Measurements from ENCODE around the gene ZIC4. TPM values are rescaled to one million over a fixed set of nuclear protein-coding genes. Genes with fewer than 3 reads are reported as not detected.

Gene ZIC4
- total RNA-seq, 1 donor from 2014 or later = 0.75 TPM

GRCh38 chr3:147405231-147406027 is 914 bp downstream of the ZIC4 start:
- no peak for DNase-seq (ENCODE audit: low read depth)

- DNase-seq (ENCODE audit: low read depth) = no peak
Measured at GRCh38 chr3:147404800-147405230, 1.5 kb downstream of the ZIC4 start.

DNA sequence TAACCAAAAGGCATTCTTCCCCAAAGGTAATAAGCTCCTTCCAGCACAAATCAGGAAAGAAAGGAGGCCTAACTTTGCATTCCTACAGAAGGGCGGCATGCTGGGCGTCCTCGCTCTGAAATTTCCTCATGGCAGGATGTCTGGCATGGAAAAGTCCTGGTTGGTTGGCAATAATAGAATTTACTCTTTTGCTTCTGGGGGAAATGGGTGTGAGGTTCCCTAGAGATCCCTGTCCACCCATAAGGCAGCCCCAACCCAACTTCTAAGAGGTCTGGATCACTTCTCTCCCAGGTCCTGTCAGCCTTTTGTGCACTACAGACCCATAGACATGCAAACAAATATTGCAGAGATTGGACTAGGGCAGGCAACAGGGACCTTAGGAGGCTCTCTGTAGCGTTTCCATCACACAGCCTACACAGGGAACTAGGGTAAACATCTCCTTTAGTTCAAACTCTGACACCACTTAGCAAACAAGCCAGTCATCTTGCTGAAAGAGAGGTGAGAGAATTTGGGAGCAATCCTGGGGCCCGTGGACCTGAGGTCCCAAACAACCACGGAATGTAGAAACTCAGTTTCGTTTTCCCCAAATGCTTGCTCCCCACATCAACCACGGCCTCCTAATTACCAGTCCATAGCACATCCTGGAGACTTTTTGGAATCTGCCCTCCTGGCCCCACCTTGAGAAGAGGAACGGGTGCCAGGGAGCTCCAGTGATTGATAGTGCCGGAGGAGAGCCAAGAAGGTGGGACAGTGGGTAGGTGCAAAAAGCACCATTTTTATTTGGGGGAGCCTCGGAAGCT is 2.1 kb downstream of the ZIC4 start:
- DNase-seq (ENCODE audit: low read depth) = no peak

DNA sequence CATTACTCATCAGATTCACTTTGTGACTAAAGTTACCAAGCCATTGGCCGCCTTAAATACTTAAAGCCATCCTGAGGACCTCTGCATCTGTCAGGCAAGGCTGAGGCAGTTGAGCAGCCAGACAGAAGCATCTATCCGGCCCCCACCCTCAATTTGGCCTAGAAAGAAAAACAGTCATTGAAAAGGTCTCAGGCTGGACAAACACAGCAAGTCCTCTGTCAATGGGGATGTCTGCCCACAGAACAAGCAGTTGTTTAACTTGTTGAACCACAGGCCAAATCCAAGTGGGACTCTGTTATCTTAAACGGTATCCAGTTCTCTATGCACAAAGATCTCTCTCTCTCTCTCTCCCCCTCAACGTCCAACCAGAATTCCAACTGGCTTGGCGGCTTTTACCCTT is 2.8 kb downstream of the ZIC4 start:
- DNase-seq (ENCODE audit: low read depth) = no peak

DNA sequence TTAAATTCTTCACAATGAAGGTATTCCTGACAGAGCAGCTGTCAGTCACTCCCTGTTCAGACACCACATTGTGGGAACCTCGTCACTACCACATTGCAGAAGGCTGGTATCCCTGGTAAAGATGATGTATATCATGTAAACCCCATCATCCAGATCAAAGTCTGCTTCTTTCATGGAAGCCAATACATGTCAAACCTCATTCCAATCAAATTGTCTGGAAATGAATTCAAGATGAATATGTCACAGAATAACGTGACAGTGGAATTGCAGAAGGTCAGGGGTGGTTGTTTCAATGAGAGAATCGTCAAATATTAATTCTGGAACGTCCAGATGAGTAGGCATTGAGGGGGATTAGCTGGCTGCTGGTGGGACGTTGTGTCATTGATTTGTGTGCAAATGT is 4.2 kb downstream of the ZIC4 start:
- DNase-seq (ENCODE audit: low read depth) = no peak

GRCh38 chr3:147401421-147401820 is 4.9 kb downstream of the ZIC4 start:
- DNase-seq (ENCODE audit: low read depth) = no peak

- no peak for DNase-seq (ENCODE audit: low read depth)
Measured at GRCh38 chr3:147400999-147401398, 5.3 kb downstream of the ZIC4 start.

- DNase-seq (ENCODE audit: low read depth) = no peak
Measured at GRCh38 chr3:147400111-147400510, 6.2 kb downstream of the ZIC4 start.

DNA sequence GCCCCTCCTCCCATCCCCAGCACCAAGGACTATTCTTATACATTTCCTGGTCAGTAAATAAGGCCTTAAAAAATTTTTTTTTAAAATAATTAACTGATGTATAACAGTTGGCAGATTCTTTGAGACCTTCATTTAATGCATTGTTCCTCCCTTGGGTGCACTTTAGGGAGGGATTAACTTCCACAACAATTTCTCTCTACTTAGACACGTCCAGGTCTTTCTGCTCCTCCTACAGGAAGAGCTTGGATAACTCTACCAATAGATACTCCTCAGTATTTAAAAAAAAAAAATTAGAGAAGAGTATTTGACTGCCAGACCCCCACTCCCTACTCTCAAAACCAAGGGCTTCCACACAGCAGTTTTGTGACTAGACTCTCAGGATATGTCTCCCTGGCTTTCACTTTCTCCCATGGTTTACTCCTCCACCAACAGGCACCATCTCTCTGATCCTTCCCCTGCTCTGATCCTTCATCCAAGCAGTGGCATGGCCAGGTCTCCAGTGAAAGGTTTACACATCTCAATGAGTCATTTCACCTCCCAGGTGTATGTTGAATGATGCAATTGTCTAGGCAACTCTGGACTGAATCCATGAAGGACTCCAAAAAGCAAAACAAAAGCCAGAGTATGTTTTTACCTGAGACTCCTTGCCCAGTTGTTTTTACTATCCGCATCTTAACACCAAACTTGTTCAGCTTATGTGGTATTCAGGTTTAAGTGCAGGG is 7.4 kb downstream of the ZIC4 start:
- no peak for DNase-seq (ENCODE audit: low read depth)

DNA sequence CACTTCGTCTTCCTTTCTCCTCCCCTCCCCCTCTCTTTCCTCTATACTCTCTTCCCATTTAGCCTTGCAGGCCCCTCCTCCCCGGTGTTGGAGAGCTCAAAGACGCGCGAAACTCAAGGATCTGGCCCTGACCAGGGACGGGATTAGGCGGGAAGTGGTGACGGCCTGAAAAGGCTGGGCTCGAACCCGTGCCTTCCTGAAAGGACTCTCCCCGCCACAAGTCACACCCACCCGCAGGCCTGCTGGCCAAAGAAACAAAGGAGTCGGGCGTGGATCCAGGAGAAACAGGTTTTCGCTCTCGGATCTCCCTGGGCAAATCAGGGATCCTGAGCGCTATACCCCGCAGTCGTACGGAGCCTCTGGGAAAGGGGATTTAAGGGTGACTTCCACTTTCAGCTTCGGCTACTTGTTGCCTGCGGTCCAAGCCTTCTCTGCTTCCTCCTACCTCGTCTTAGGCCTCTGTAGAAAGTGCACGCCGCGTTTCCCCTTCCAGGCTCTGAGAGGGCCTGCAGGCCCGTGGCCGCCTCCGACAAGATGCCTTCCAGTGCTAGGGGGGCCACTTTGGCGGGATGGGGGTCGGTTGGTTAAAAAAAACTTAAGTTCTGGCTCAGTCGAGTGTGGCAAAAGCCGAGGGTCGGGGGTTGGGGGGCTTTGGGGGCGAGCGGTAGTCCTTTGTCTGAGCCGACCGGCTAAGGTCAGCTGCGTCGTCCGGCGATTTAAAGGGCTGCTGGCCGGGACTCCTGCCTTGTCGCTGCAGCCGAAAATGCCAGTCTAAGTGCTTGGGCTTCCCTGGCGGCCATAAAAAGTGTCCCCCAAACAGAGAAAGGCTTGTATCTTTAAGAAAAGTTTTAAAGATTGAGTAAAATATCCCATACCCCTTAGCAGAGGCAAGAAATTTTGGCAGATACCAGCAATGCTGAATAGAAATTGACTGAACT is 8.2 kb downstream of the ZIC4 start:
- no peak for DNase-seq (ENCODE audit: low read depth)

- no peak for DNase-seq (ENCODE audit: low read depth)
Measured at GRCh38 chr3:147397155-147397874, 9.0 kb downstream of the ZIC4 start.

GRCh38 chr3:147396712-147397046 is 9.7 kb downstream of the ZIC4 start:
- no peak for DNase-seq (ENCODE audit: low read depth)

DNA sequence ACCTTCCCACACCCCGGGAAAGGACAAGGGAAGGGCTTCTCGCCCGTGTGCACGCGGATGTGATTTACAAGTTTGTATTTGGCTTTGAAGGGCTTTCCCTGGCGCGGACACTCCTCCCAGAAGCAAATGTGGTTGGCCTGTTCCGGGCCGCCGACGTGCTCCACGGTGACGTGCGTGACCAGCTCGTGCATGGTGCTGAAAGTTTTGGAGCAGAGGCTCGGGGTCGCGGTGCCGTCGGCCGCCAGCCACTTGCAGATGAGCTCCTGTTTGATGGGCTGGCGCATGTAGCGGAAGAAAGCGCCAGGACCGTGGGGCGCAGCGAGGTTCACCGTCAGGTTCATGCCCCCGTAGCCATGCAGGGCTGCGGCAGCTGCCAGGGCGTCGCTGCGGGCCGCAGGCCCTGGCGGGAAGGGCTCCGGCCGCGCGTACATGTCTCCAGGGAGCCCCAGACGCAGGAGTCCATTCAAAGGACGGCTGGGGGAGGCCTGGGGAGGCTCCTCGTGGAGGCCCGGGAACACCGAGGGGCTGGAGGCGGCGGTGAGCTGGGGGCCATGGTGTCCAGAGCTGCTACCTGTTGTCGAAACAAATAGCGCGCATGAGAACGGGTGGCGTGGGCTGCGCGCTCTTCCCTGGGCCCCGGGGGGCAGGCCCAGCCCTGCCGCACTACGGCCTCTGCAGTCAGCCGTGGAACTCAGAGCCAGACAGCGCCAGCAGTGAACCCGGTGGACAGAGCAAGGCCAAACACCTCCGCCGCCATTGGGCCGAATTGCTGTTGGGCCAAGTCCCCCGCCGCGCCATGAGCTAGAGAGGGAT is 10.2 kb downstream of the ZIC4 start:
- DNase-seq (ENCODE audit: low read depth) = no peak

- DNase-seq (ENCODE audit: low read depth) = no peak
Measured at GRCh38 chr3:147394884-147395225, 11.5 kb downstream of the ZIC4 start.

DNA sequence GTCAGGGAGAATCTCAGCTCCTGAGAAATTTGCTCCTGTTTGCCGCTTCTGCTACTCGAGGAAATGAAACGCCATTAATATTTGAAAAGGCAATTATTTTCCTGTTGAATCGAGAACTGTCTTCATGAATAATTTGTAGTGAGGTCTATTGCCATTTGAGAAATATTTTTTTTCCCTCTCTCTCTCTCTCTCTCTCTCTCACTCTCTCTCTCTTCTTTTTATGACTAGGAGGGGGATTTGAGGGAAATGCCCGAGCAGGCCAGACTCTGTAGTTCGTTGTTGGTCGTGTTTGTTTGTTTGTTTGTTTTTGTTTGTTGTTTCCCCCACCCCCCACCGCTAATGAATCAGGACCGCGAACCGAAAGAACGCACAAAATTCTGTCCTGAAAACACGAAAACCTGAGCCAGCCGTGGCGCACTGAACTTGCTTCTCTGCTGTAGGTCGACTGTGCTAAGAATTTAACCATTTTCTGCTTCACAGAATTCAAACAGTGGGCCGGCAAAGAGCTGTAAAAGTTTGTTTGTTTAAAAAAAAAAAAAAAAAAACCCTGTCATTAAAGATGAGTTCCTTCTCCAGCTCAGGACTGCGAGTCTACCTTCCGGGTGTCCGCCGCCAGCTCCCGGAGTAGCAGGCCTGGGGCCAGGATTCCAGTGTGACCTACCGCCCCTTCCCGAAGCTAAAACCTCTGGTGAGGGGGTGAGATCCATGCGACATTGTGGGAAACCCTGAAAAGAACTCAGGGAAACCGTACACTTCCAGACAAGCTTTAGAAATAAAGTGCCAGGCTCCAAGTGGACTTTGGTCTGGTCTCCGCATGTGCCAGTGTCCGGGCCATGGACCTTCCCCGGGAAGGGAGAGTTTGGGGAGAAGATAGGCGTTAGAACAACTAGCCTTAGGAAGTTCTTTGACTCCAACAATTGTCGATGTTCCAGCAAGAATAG is 12.1 kb downstream of the ZIC4 start:
- peak; percentile 70 for DNase-seq (ENCODE audit: low read depth)

GRCh38 chr3:147393261-147393942 is 12.9 kb downstream of the ZIC4 start:
- peak; percentile 89 for DNase-seq (ENCODE audit: low read depth)

GRCh38 chr3:147392625-147392946 is 13.8 kb downstream of the ZIC4 start:
- DNase-seq (ENCODE audit: low read depth) = no peak
